Smooth muscle cell (in vitro differentiated cells): Measurements from ENCODE around the gene WDR88. TPM values are rescaled to one million over a fixed set of nuclear protein-coding genes. Genes with fewer than 3 reads are reported as not detected.

Source experiments
- DNase-seq: peaks from one replicate; lab custom pipeline; 2025; ENCODE audit not compliant: unreplicated experiment; lab: John Stamatoyannopoulos, UW
- H2AFZ ChIP-seq: fragments of 200-600 bp; sonication (generic); 2 replicates; pipeline ENCODE4 v1.6.0; 2016; ENCODE audit warnings: antibody characterized with exemption, low read depth, mild to moderate bottlenecking
- H3F3A ChIP-seq: fragments of 200-600 bp; sonication (generic); 2 replicates; pipeline ENCODE4 v1.6.0; 2017; ENCODE audit warnings: antibody characterized with exemption, low read depth
- H3K27ac ChIP-seq: fragments of 200-600 bp; sonication (generic); 2 replicates; pipeline ENCODE4 v1.5.1; 2016; ENCODE audit warnings: low read depth, mild to moderate bottlenecking
- H3K27me3 ChIP-seq: fragments of 200-600 bp; sonication (generic); 2 replicates; pipeline ENCODE4 v1.6.1; 2016; ENCODE audit warnings: low read depth, mild to moderate bottlenecking
- H3K36me3 ChIP-seq: fragments of 200-600 bp; sonication (generic); 2 replicates; pipeline ENCODE4 v1.5.1; 2016; ENCODE audit warnings: low read depth
- H3K4me1 ChIP-seq: fragments of 200-600 bp; sonication (generic); 2 replicates; pipeline ENCODE4 v1.5.1; 2016; ENCODE audit warnings: low read depth
- H3K4me2 ChIP-seq: fragments of 200-600 bp; sonication (generic); 2 replicates; pipeline ENCODE4 v1.6.0; 2016; ENCODE audit warnings: mild to moderate bottlenecking
- H3K4me3 ChIP-seq: fragments of 200-600 bp; sonication (generic); 2 replicates; pipeline ENCODE4 v1.5.1; 2016; ENCODE audit warnings: mild to moderate bottlenecking
- H3K79me2 ChIP-seq: fragments of 200-600 bp; sonication (generic); 2 replicates; pipeline ENCODE4 v1.6.0; 2016; ENCODE audit warnings: low read depth, mild to moderate bottlenecking
- H3K9ac ChIP-seq: fragments of 200-600 bp; sonication (generic); 2 replicates; pipeline ENCODE4 v1.6.0; 2016; ENCODE audit warnings: low read depth
- H3K9me3 ChIP-seq: fragments of 200-600 bp; sonication (generic); replicated peaks from 2 replicates; pipeline ENCODE4 v1.5.1; 2016; ENCODE audit warnings: low read depth
- H4K20me1 ChIP-seq: fragments of 200-600 bp; sonication (generic); 2 replicates; pipeline ENCODE4 v1.6.0; 2016; ENCODE audit warnings: low read depth
- CTCF ChIP-seq: fragments of 200-600 bp; sonication (generic); IDR thresholded peaks from 2 replicates; pipeline ENCODE4 v1.5.1; 2017; ENCODE audit warnings: borderline replicate concordance, mild to moderate bottlenecking, antibody characterized with exemption; ENCODE audit not compliant: insufficient read depth, poor library complexity, severe bottlenecking
- WGBS: methylation state at CpG from one replicate; pipeline ENCODE4 v1.1.7; 2016; ENCODE audit warnings: low lambda C conversion rate; 5-methylcytosine and 5-hydroxymethylcytosine counted together
- polyA plus RNA-seq: library from polyadenylated mRNA; unstranded; fragments of >200 nt; fragmentation: Nextera tagmentation; extraction: Ambion mirVana; gene quantifications from 2 replicates; pipeline ENCODE4 v1.2.1, GENCODE V29; 2016
- total RNA-seq: library from RNA; depleted of rRNA; stranded (reverse); fragments of >200 nt; gene quantifications from 2 replicates; pipeline ENCODE4 v1.2.3, GENCODE V29; 2014

WDR88 gene
- total and polyA plus RNA-seq, 2 experiments from 2014 or later = not detected

- H4K20me1 ChIP-seq = no peaks in the 10 kb centered on the region
- no peaks in the 10 kb centered on the region for H3F3A ChIP-seq
- H3K9me3 ChIP-seq = no peaks in the 10 kb centered on the region
- no peak overlapping the region for H3K4me3 ChIP-seq
- H2AFZ ChIP-seq = no peak overlapping the region
- no peaks in the 10 kb centered on the region for H3K27me3 ChIP-seq
- H3K4me1 ChIP-seq = no peaks in the 10 kb centered on the region
- H3K9ac ChIP-seq = no peak overlapping the region
- WGBS = 92% methylated on average over 4 of the region's 4 CpGs
- H3K36me3 ChIP-seq = peaks cover 2% of the 10 kb centered on the region
- H3K27ac ChIP-seq = no peak overlapping the region
- TF ChIP-seq CTCF = no peak
- H3K79me2 ChIP-seq = no peaks in the 10 kb centered on the region
- H3K4me2 ChIP-seq = no peak overlapping the region
- no peak for DNase-seq
These were observed 35.9 kb upstream of the WDR88 start for GRCh38 chr19:33096005-33096404.

- H3K79me2 ChIP-seq = no peaks in the 10 kb centered on the region
- WGBS = 97% methylated on average over 4 of the region's 4 CpGs
- H3K9me3 ChIP-seq = no peaks in the 10 kb centered on the region
- H3K27me3 ChIP-seq = no peaks in the 10 kb centered on the region
- no peak for TF ChIP-seq CTCF
- DNase-seq = no peak
- no peak overlapping the region for H3K9ac ChIP-seq
- H3K36me3 ChIP-seq = peaks cover 7% of the 10 kb centered on the region
- no peak overlapping the region for H3K4me2 ChIP-seq
- H3K4me1 ChIP-seq = no peaks in the 10 kb centered on the region
- H3K27ac ChIP-seq = no peak overlapping the region
- no peaks in the 10 kb centered on the region for H4K20me1 ChIP-seq
- H3K4me3 ChIP-seq = no peak overlapping the region
- H2AFZ ChIP-seq = no peak overlapping the region
- H3F3A ChIP-seq = no peaks in the 10 kb centered on the region
These were observed 33.8 kb upstream of the WDR88 start for GRCh38 chr19:33098055-33098534.

GRCh38 chr19:33100894-33101644 is 30.8 kb upstream of the WDR88 start:
- Histone ChIP-seq H3K36me3 (peaks cover 7% of the 10 kb centered on the region), H3K4me2 (no peak overlapping the region), H2AFZ (no peak overlapping the region), H3F3A (no peaks in the 10 kb centered on the region), H3K9ac (no peak overlapping the region), H3K79me2 (no peaks in the 10 kb centered on the region), H4K20me1 (no peaks in the 10 kb centered on the region), H3K27ac (no peak overlapping the region), H3K4me3 (no peak overlapping the region), H3K27me3 (no peaks in the 10 kb centered on the region), H3K4me1 (no peaks in the 10 kb centered on the region), H3K9me3 (no peaks in the 10 kb centered on the region)
- WGBS = 95% methylated on average over 10 of the region's 10 CpGs
- no peak for DNase-seq
- no peak for TF ChIP-seq CTCF

- 98% methylated on average over 6 of the region's 6 CpGs for WGBS
- Histone ChIP-seq H3K4me3 (no peak overlapping the region), H3K79me2 (no peaks in the 10 kb centered on the region), H2AFZ (no peak overlapping the region), H3K36me3 (peaks cover 7% of the 10 kb centered on the region), H3F3A (no peaks in the 10 kb centered on the region), H3K9ac (no peak overlapping the region), H3K27me3 (no peaks in the 10 kb centered on the region), H3K27ac (no peak overlapping the region), H3K4me1 (no peaks in the 10 kb centered on the region), H3K4me2 (no peak overlapping the region), H4K20me1 (no peaks in the 10 kb centered on the region), H3K9me3 (no peaks in the 10 kb centered on the region)
- DNase-seq = no peak
- TF ChIP-seq CTCF = no peak
These were observed 29.0 kb upstream of the WDR88 start for GRCh38 chr19:33102893-33103292.
